Large intestine (tissue), 3 donors: ENCODE data around the gene OPCML. TPM values are rescaled to one million over a fixed set of nuclear protein-coding genes. Genes with fewer than 3 reads are reported as not detected.

ENCODE experiments used
- DNase-seq, 2 donors: peaks; one replicate each; pipeline versions ENCODE4 v3.0.0 to v3.0.0-alpha.2; 2013
- H3K27ac ChIP-seq: one replicate; pipeline ENCODE4 v1.5.1; 2013; ENCODE audit warnings: low read length
- H3K27me3 ChIP-seq: 2 replicates; pipeline ENCODE4 v1.6.1; 2013; ENCODE audit warnings: low read length; ENCODE audit not compliant: control insufficient read depth, insufficient read depth
- H3K36me3 ChIP-seq: 2 replicates; pipeline ENCODE4 v1.6.1; 2013; ENCODE audit warnings: low read length; ENCODE audit not compliant: control insufficient read depth, insufficient read depth
- H3K4me1 ChIP-seq: one replicate; pipeline ENCODE4 v1.6.1; 2013; ENCODE audit warnings: low read length; ENCODE audit not compliant: control insufficient read depth, insufficient read depth
- H3K4me3 ChIP-seq: one replicate; pipeline ENCODE4 v1.5.1; 2013; ENCODE audit warnings: low read length
- H3K9me3 ChIP-seq: one replicate; pipeline ENCODE4 v1.6.1; 2013; ENCODE audit warnings: mild to moderate bottlenecking, low read depth, low read length, moderate library complexity; ENCODE audit not compliant: control insufficient read depth
- WGBS: methylation state at CpG from one replicate; pipeline ENCODE4 v1.1.5; 2013; ENCODE audit warnings: low lambda C conversion rate; ENCODE audit not compliant: insufficient coverage; 5-methylcytosine and 5-hydroxymethylcytosine counted together
- polyA plus RNA-seq: library from polyadenylated mRNA; unstranded; fragments of 120-200 nt; gene quantifications from one replicate; pipeline ENCODE4 v1.2.1, GENCODE V29; 2013

The OPCML gene
- polyA plus RNA-seq, 1 donor, result 1.4 TPM

DNA sequence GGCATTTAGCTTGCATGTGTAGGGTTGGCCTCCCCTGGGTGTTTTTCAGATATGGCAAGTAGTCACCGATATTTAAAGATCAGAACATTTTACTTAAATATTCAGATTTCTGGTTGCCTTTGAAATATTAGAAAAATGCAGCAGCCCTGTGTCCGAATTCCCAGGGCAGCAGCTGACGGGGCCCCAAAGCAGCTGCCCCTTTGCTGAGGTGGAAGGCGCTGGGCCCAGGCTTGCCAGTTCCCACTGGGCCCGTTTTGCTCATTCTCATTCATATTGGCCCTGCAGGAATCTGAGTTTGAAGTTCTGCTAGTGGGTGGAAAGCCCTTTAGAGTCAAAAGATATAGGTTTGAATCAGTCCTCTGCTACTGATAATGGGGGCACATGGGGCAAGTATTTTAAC lies 692.1 kb downstream of the OPCML start:
- Histone ChIP-seq H3K4me1 (no peaks in the 10 kb centered on the region), H3K4me3 (no peak overlapping the region), H3K27ac (no peak overlapping the region), H3K9me3 (no peaks in the 10 kb centered on the region), H3K27me3 (no peaks in the 10 kb centered on the region), H3K36me3 (no peaks in the 10 kb centered on the region)
- no CpG with 5 or more reads among the region's 5 CpGs for WGBS
- no peak for DNase-seq

DNA sequence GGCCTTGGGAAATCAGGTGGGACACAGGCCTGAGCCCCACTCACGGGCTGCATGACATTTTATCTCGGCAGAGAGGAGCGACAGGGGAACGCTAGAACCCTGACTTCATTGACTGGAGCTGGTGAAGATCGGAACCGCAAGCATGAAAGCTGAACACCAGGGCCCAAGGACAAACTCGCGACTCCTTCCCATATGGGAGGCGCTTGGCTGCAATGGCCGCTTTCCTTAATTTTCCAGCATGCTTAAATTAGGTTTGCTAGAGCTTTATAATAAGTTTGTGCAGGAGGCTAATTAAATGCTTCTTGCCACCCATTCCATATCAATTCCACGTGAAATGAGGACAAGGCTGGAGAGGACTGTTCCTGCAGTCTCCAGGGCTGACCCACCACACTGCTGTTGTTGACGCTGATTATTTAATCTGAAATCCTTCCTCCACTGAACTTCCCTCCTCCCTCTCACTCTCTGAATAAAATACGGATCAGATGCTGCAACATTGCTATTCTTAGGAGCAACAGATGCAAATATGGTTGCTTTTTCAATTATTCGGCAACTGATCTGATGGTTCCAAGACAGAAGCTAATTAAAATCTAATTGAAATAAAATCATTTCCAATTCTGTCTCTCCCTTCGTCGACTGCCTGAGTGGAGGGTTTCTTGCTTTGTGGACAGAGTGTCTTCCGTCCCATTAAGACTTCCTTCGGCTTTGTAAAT lies 692.9 kb downstream of the OPCML start:
- no CpG with 5 or more reads among the region's 18 CpGs for WGBS
- Histone ChIP-seq H3K4me3 (no peak overlapping the region), H3K27ac (no peak overlapping the region), H3K9me3 (no peaks in the 10 kb centered on the region), H3K27me3 (no peaks in the 10 kb centered on the region), H3K36me3 (no peaks in the 10 kb centered on the region), H3K4me1 (no peaks in the 10 kb centered on the region)
- no peak for DNase-seq

DNA sequence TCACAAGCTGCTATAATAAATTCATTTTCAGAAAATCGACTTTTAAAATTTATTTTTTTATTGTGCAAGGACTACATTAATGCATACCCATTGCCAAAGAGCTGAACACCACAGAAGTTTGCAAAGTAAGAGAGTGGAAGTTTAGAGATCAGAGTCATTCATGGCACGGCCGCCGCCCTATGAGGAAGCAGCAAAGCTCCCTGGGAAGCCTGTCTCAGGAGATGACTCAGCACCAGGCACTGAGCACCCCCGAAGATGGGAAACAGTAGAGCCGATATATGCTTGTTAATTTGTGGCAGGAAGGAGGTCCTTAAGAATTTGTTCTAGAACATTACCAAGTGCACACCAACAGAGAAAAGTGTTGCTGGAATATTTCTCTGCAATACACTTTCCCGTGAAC lies 693.7 kb downstream of the OPCML start:
- Histone ChIP-seq H3K4me3 (no peak overlapping the region), H3K27me3 (no peaks in the 10 kb centered on the region), H3K4me1 (no peaks in the 10 kb centered on the region), H3K9me3 (no peaks in the 10 kb centered on the region), H3K36me3 (no peaks in the 10 kb centered on the region), H3K27ac (no peak overlapping the region)
- WGBS, result 90% methylated on average over 2 of the region's 7 CpGs
- no peak for DNase-seq

DNA sequence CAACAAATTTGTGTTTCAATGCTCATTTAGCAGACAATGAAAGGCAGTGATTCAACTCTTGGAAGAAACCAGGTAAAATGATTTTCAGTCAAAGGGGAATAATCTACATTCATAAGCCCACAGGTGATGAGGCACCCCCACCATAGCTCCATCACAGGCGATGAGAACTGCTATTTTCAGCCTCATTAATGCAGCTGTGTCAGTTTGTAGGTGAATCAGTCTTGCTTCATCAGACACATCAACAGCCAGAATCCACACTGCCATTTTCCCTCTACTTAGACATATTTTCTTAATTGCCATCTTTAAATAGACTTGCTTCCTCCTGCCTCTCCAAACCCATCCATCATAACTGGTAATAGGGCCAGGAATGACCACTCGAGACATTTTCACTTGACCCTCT lies 701.0 kb downstream of the OPCML start:
- no peak overlapping the region for H3K27ac ChIP-seq
- H3K4me3 ChIP-seq, result no peak overlapping the region
- 100% methylated on average over 1 of the region's 2 CpGs for WGBS
- H3K36me3 ChIP-seq, result no peaks in the 10 kb centered on the region
- DNase-seq, result no peak
- no peaks in the 10 kb centered on the region for H3K4me1 ChIP-seq
- no peaks in the 10 kb centered on the region for H3K9me3 ChIP-seq
- no peaks in the 10 kb centered on the region for H3K27me3 ChIP-seq

DNA sequence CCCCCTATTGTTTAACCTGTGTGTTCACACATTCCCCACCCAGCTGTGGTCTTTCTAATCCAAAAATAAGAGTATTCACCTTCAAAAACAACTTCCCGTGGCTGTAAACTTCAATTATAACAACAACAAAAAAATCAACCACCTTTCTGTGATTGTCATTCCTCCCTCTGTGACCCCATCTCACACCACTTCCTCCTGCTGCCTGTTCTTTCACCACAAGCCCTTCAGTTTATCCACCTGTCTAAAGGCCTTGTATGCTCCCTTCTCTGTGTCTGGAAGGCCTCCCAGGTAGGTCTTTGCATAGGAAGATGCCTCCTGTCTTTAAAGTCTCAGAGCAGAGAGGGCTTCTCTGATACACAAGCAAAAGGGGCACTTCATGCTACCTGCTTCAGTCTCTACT lies 707.7 kb downstream of the OPCML start:
- Histone ChIP-seq H3K27me3 (no peaks in the 10 kb centered on the region), H3K9me3 (no peaks in the 10 kb centered on the region), H3K4me1 (no peaks in the 10 kb centered on the region), H3K4me3 (no peak overlapping the region), H3K36me3 (no peaks in the 10 kb centered on the region), H3K27ac (no peak overlapping the region)
- no CpG with 5 or more reads among the region's 1 CpG for WGBS
- no peak for DNase-seq

DNA sequence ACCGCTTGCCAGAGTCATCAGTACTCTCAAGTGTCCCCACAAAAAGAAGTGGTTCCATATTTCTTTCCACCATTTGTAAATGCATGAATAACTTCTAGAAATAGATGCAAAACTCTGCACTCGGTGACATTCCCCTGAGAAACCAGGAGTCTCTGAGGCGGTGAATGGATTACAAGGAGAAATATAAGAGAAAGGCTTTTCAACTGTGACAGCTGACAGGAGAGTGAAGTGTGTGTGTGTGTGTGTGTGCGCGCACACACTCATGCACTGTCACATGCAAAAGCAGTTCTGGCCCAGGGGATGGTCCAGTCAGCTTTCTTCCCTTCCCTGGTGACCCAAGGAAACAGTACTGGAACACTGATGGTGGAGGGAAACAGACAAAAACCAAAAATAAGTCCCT lies 710.0 kb downstream of the OPCML start:
- H3K9me3 ChIP-seq, result no peaks in the 10 kb centered on the region
- no peaks in the 10 kb centered on the region for H3K27me3 ChIP-seq
- H3K36me3 ChIP-seq, result no peaks in the 10 kb centered on the region
- no peaks in the 10 kb centered on the region for H3K4me1 ChIP-seq
- DNase-seq, result no peak
- no peak overlapping the region for H3K4me3 ChIP-seq
- WGBS, result no CpG with 5 or more reads among the region's 5 CpGs
- H3K27ac ChIP-seq, result no peak overlapping the region

DNA sequence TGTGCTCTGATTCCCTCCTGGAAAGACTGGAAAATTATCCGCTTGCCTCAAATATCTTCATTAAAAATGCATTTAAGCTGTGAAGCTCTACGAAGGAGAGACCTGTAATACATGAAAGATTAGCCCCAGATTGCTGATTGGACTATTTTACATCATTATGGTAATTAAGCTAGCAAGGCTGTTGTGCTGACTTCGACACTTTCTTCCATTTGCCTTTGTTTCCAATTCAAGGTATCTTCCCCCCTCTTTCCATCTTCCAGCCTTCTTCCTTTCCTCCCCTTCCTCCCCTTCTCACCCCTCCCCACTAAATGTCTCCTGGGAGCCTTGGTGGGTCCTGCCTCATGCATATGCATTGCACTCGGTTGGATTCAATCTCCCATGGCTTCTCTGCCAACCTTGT lies 710.8 kb downstream of the OPCML start:
- Histone ChIP-seq H3K4me3 (no peak overlapping the region), H3K27ac (no peak overlapping the region), H3K9me3 (no peaks in the 10 kb centered on the region), H3K36me3 (no peaks in the 10 kb centered on the region), H3K4me1 (no peaks in the 10 kb centered on the region), H3K27me3 (no peaks in the 10 kb centered on the region)
- DNase-seq, result no peak
- WGBS, result 75% methylated on average over 3 of the region's 4 CpGs

DNA sequence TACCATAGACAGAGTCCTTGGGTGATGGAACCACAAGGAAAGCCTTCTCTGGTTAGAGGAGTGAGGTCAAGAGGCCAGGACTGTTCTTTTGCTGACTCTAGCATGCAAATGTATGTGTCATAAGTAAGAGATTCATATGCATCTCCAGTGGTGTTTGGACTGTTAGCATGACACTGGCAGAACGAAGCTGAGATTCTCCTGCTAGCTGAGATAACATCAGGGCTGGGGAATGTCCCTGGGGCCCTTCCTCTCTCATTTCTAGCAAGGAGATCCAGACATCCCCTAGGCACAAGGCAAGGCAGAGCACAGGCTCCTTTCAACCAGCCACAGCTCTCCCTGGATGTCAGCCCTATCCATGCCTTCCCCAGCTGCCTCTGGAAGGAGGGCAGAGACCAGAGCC lies 711.3 kb downstream of the OPCML start:
- Histone ChIP-seq H3K27ac (no peak overlapping the region), H3K27me3 (no peaks in the 10 kb centered on the region), H3K4me1 (no peaks in the 10 kb centered on the region), H3K9me3 (no peaks in the 10 kb centered on the region), H3K4me3 (no peak overlapping the region), H3K36me3 (no peaks in the 10 kb centered on the region)
- WGBS, result no CpG with 5 or more reads among the region's 1 CpG
- DNase-seq, result no peak

DNA sequence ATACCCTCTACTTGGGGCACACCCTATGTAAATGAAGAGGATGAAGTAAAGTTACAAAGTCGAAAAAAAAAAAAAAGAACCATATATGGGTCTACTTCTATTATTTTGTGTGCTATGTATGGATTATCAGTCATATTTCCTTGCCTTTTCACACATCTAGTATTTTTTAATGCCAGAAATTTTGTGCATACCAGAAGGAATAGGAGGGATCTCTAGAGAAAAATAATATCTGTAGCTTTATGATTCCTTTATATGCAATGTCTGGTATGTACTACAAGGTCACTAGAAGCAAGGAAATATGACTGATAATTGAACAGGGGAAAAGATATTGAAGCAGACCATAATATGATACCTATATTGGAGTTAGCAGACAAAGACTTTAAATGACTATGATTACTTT lies 713.4 kb downstream of the OPCML start:
- no CpG with 5 or more reads among the region's 1 CpG for WGBS

DNA sequence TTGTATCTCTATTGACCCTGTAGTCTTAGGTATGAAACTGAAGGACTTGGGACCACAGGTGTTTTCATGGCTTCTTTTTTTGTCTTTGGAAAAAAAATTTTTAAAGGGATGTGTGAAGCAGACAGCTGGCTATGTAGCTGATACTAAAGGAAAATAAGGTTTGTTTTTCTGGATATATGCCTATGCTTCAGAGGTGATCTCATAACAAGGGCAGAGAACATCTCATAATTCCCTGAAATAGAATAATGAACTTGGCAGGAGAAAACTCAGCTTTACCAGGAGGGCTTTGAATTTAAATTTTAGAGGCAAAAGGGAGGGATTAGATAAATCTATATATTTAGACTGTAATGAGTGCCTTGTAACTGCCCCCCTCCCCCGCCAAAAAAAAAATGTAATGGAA lies 714.9 kb downstream of the OPCML start:
- H3K4me3 ChIP-seq, result no peak overlapping the region
- DNase-seq, result no peak
- no peaks in the 10 kb centered on the region for H3K27me3 ChIP-seq
- no peaks in the 10 kb centered on the region for H3K36me3 ChIP-seq
- no peaks in the 10 kb centered on the region for H3K4me1 ChIP-seq
- H3K9me3 ChIP-seq, result no peaks in the 10 kb centered on the region
- 90% methylated on average over 1 of the region's 1 CpG for WGBS
- H3K27ac ChIP-seq, result no peak overlapping the region

More for the DNA sequence above, 713.4 kb downstream of the OPCML start:
- DNase-seq, result no peak
- Histone ChIP-seq H3K36me3 (no peaks in the 10 kb centered on the region), H3K4me1 (no peaks in the 10 kb centered on the region), H3K9me3 (no peaks in the 10 kb centered on the region), H3K27me3 (no peaks in the 10 kb centered on the region), H3K27ac (no peak overlapping the region), H3K4me3 (no peak overlapping the region)

DNA sequence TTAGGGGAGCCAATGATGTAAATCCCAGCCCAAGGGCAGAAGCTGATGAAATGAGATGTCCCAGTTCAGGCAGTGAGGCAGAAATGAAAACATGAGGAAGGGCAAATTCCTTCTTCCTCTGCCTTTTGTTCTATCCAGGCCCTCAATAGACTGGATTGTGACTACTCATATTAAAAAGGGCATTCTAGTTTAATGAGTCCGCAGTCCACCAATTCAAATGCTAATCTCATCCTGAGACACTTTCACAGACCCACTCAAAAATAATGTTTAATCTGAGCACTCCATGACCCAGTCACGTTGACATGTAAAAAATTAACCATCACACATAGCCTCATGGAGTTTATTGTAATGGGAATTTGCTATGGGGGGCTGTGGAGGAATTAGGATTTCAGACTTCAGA lies 717.9 kb downstream of the OPCML start:
- Histone ChIP-seq H3K27me3 (no peaks in the 10 kb centered on the region), H3K36me3 (no peaks in the 10 kb centered on the region), H3K27ac (no peak overlapping the region), H3K4me3 (no peak overlapping the region), H3K9me3 (no peaks in the 10 kb centered on the region), H3K4me1 (no peaks in the 10 kb centered on the region)
- DNase-seq, result no peak
- no CpG with 5 or more reads among the region's 2 CpGs for WGBS
